ENCODE results near the gene B3GNT5. TPM values are rescaled to one million over a fixed set of nuclear protein-coding genes. Genes with fewer than 3 reads are reported as not detected.
A peak's percentile ranks its signal among the peaks of the same experiment; 100 is the strongest.

B3GNT5 gene
- total RNA-seq, 1 donor from 2014 or later = 19.9 TPM

GRCh38 chr3:183265834-183266417 lies 12.9 kb downstream of the B3GNT5 start:
- H3K27me3 Mint-ChIP-seq (ENCODE audit: low read depth) = no peaks in the 10 kb centered on the region
- no peak for DNase-seq (ENCODE audit: low spot score)
- peak overlapping the region; percentile 8 for H3K27ac Mint-ChIP-seq (ENCODE audit: unreplicated experiment)
- no peak for TF ChIP-seq CTCF (IDR thresholded peaks at IDR 0.05)
- peaks cover 5% of the 10 kb centered on the region for H3K36me3 Mint-ChIP-seq (ENCODE audit: low read depth)
- H3K4me3 Mint-ChIP-seq (ENCODE audit: unreplicated experiment) = no peak overlapping the region
- peaks cover 15% of the 10 kb centered on the region for H3K4me1 Mint-ChIP-seq (ENCODE audit: low read depth)
- no peaks in the 10 kb centered on the region for H3K9me3 Mint-ChIP-seq (ENCODE audit: low read depth)

GRCh38 chr3:183266454-183266853 lies 13.4 kb downstream of the B3GNT5 start:
- no peak overlapping the region for H3K4me3 Mint-ChIP-seq (ENCODE audit: unreplicated experiment)
- H3K36me3 Mint-ChIP-seq (ENCODE audit: low read depth) = peaks cover 5% of the 10 kb centered on the region
- no peaks in the 10 kb centered on the region for H3K9me3 Mint-ChIP-seq (ENCODE audit: low read depth)
- H3K4me1 Mint-ChIP-seq (ENCODE audit: low read depth) = peaks cover 13% of the 10 kb centered on the region
- H3K27me3 Mint-ChIP-seq (ENCODE audit: low read depth) = no peaks in the 10 kb centered on the region
- no peak for DNase-seq (ENCODE audit: low spot score)
- peak overlapping the region; percentile 8 for H3K27ac Mint-ChIP-seq (ENCODE audit: unreplicated experiment)
- TF ChIP-seq CTCF (IDR thresholded peaks at IDR 0.05) = no peak

- Mint-ChIP-seq H3K4me1 (ENCODE audit: low read depth) (peaks cover 11% of the 10 kb centered on the region), H3K4me3 (ENCODE audit: unreplicated experiment) (no peak overlapping the region), H3K36me3 (ENCODE audit: low read depth) (peaks cover 5% of the 10 kb centered on the region), H3K27me3 (ENCODE audit: low read depth) (no peaks in the 10 kb centered on the region), H3K9me3 (ENCODE audit: low read depth) (no peaks in the 10 kb centered on the region), H3K27ac (ENCODE audit: unreplicated experiment) (no peak overlapping the region)
- no peak for TF ChIP-seq CTCF (IDR thresholded peaks at IDR 0.05)
- no peak for DNase-seq (ENCODE audit: low spot score)
Measured at GRCh38 chr3:183267140-183267539, 14.1 kb downstream of the B3GNT5 start.

- TF ChIP-seq CTCF (IDR thresholded peaks at IDR 0.05) = no peak
- Mint-ChIP-seq H3K27ac (ENCODE audit: unreplicated experiment) (no peak overlapping the region), H3K4me1 (ENCODE audit: low read depth) (peaks cover 7% of the 10 kb centered on the region), H3K9me3 (ENCODE audit: low read depth) (no peaks in the 10 kb centered on the region), H3K4me3 (ENCODE audit: unreplicated experiment) (no peak overlapping the region), H3K27me3 (ENCODE audit: low read depth) (no peaks in the 10 kb centered on the region), H3K36me3 (ENCODE audit: low read depth) (peaks cover 5% of the 10 kb centered on the region)
- DNase-seq (ENCODE audit: low spot score) = no peak
Measured at GRCh38 chr3:183268366-183268765, 15.3 kb downstream of the B3GNT5 start.

- Mint-ChIP-seq H3K27ac (ENCODE audit: unreplicated experiment) (no peak overlapping the region), H3K9me3 (ENCODE audit: low read depth) (no peaks in the 10 kb centered on the region), H3K36me3 (ENCODE audit: low read depth) (peaks cover 5% of the 10 kb centered on the region), H3K4me1 (ENCODE audit: low read depth) (peaks cover 7% of the 10 kb centered on the region), H3K27me3 (ENCODE audit: low read depth) (no peaks in the 10 kb centered on the region), H3K4me3 (ENCODE audit: unreplicated experiment) (no peak overlapping the region)
- no peak for DNase-seq (ENCODE audit: low spot score)
- no peak for TF ChIP-seq CTCF (IDR thresholded peaks at IDR 0.05)
Measured at GRCh38 chr3:183269345-183269744, 16.3 kb downstream of the B3GNT5 start.
